K562 (cell line): ENCODE results near the gene OOSP1. TPM values are rescaled to one million over a fixed set of nuclear protein-coding genes. Genes with fewer than 3 reads are reported as not detected.

ENCODE experiments used
- ATAC-seq: fragments of 200-7000 bp; cut with Tn5 transposase; 3 replicates; pipeline ENCODE4 v1.9.1; 2020; ENCODE audit warnings: moderate library complexity
- BruUV-seq: library from RNA; stranded (reverse); fragments of 400-500 nt; replicated peaks from 2 replicates; lab custom pipeline; 2021; lab: Mats Ljungman, UMichigan
- CTCF ChIA-PET: fragments of 300-600 bp; formaldehyde crosslinking; extraction: SDS; loops from one replicate; lab custom pipeline; 2021; ENCODE audit warnings: low intra/inter-chr PET ratio; lab: Yijun Ruan, JAX
- POLR2A ChIA-PET: fragments of 300-600, 350-650 bp; sonication (Branson Sonifier 250); formaldehyde crosslinking; extraction: SDS; loops from one replicate; lab custom pipeline; 2021; ENCODE audit warnings: antibody characterized with exemption, inconsistent platforms; lab: Yijun Ruan, JAX
- DNase-seq, 4 experiments: peaks; one replicate each; pipeline versions ENCODE4 v3.0.0 to v3.0.0-alpha.2; 2011 to 2018; ENCODE audit warnings: low spot score in 3 of 4, mixed read lengths in 3 of 4; ENCODE audit errors: extremely low read depth in 1 of 4
- FAIRE-seq: peaks from 2 replicates; lab custom pipeline; 2011; peaks lifted over from hg19 to GRCh38; lab: Jason Lieb, UNC
- H2AFZ ChIP-seq: 2 replicates; pipeline ENCODE4 v1.6.0; 2011; ENCODE audit warnings: low read depth, low read length, control low read depth, inconsistent platforms
- H3K27ac ChIP-seq: fragments of 200-600 bp; 3 replicates; pipeline ENCODE4 v1.8.0; 2011; ENCODE audit warnings: low read depth, mild to moderate bottlenecking, control low read depth, inconsistent platforms, low read length, moderate library complexity, mixed read lengths; ENCODE audit errors: extremely low read depth
- H3K27me3 ChIP-seq, 2 experiments: fragments of 300-600 bp in 1 of 2; 2 replicates in 1 of 2; 3 replicates in 1 of 2; pipeline versions ENCODE4 v1.6.0 to v1.8.0; 2011; ENCODE audit warnings: inconsistent platforms in 2 of 2, low read length in 2 of 2, mild to moderate bottlenecking in 1 of 2, mixed read lengths in 1 of 2, moderate library complexity in 1 of 2; ENCODE audit not compliant: control insufficient read depth in 2 of 2, insufficient read depth in 2 of 2
- H3K36me3 ChIP-seq: fragments of 300-600 bp; 3 replicates; pipeline ENCODE4 v1.8.0; 2011; ENCODE audit warnings: mild to moderate bottlenecking, low read length, inconsistent platforms; ENCODE audit not compliant: control insufficient read depth, insufficient read depth
- H3K4me1 ChIP-seq, 2 experiments: fragments of 200-600 bp in 1 of 2; replicated peaks in 1 of 2; 2 replicates in 1 of 2; 3 replicates in 1 of 2; pipeline versions ENCODE4 v1.5.1 to v1.8.0; 2011; ENCODE audit warnings: inconsistent platforms in 2 of 2, low read length in 2 of 2, mild to moderate bottlenecking in 1 of 2, mixed read lengths in 1 of 2, moderate library complexity in 1 of 2; ENCODE audit not compliant: control insufficient read depth in 2 of 2, insufficient read depth in 2 of 2
- H3K4me2 ChIP-seq: 2 replicates; pipeline ENCODE4 v1.6.1; 2011; ENCODE audit warnings: low read length, control low read depth, inconsistent platforms, mixed read lengths; ENCODE audit not compliant: insufficient read depth
- H3K4me3 ChIP-seq: fragments of 200-600 bp; sonication (generic), shearing (Covaris generic); 2 replicates; pipeline ENCODE4 v1.5.1; 2016; ENCODE audit warnings: control low read depth, inconsistent platforms
- H3K79me2 ChIP-seq: fragments of 200-600 bp; 3 replicates; pipeline ENCODE4 v1.8.0; 2011; ENCODE audit warnings: low read length, inconsistent platforms; ENCODE audit not compliant: control insufficient read depth, insufficient read depth
- H3K9ac ChIP-seq, 2 experiments: 2 replicates each; pipeline versions ENCODE4 v1.6.0 to v1.6.1; 2011; ENCODE audit warnings: low read depth in 2 of 2, low read length in 2 of 2, control low read depth in 1 of 2, inconsistent platforms in 1 of 2, mild to moderate bottlenecking in 1 of 2, mixed read lengths in 1 of 2; ENCODE audit not compliant: insufficient read depth in 1 of 2
- H3K9me1 ChIP-seq: one replicate; pipeline ENCODE4 v1.6.0; 2011; ENCODE audit warnings: inconsistent platforms, mild to moderate bottlenecking, low read length, moderate library complexity; ENCODE audit not compliant: control insufficient read depth, insufficient read depth
- H3K9me3 ChIP-seq: replicated peaks from 2 replicates; pipeline ENCODE4 v1.5.1; 2011; ENCODE audit warnings: low read depth, low read length, inconsistent platforms; ENCODE audit not compliant: control insufficient read depth, insufficient read depth
- H4K20me1 ChIP-seq: replicated peaks from 2 replicates; pipeline ENCODE4 v1.6.1; 2011; ENCODE audit warnings: low read length, inconsistent platforms, mixed read lengths; ENCODE audit not compliant: control insufficient read depth, insufficient read depth
- BCL6 ChIP-seq: fragments of 250-450 bp; sonication (Bioruptor Pico); IDR thresholded peaks from 2 replicates; pipeline ENCODE4 v1.4.0; 2020
- C11orf30 ChIP-seq: fragments of 450-650 bp; IDR thresholded peaks from 2 replicates; pipeline ENCODE4 v1.6.1; 2016; ENCODE audit warnings: low read depth, mild to moderate bottlenecking
- CHCHD3 ChIP-seq: fragments of 250-450 bp; sonication (Bioruptor Pico); IDR thresholded peaks from 2 replicates; pipeline ENCODE4 v2.1.2; 2022; ENCODE audit warnings: mild to moderate bottlenecking
- DNMT1 ChIP-seq: fragments of 450-650 bp; IDR thresholded peaks from 2 replicates; pipeline ENCODE4 v1.6.1; 2016; ENCODE audit warnings: antibody characterized with exemption, mild to moderate bottlenecking
- EHMT2 ChIP-seq: fragments of 450-650 bp; IDR thresholded peaks from 2 replicates; pipeline ENCODE4 v1.6.1; 2018; ENCODE audit warnings: antibody characterized with exemption
- ELK1 ChIP-seq: sonication (generic); formaldehyde crosslinking; IDR thresholded peaks from 2 replicates; pipeline ENCODE4 v1.8.1; 2022; ENCODE audit warnings: missing genetic modification reagents
- ETV1 ChIP-seq: fragments of 450-650 bp; conservative IDR thresholded peaks from 2 replicates; pipeline ENCODE4 v1.6.1; 2016; ENCODE audit warnings: missing genetic modification characterization, control low read depth, low read depth, missing compliant biosample characterization
- MTA2 ChIP-seq: fragments of 450-650 bp; IDR thresholded peaks from 2 replicates; pipeline ENCODE4 v1.6.1; 2016; ENCODE audit warnings: low read depth
- POU5F1 ChIP-seq: fragments of 150-350 bp; IDR thresholded peaks from 2 replicates; pipeline ENCODE4 v1.6.1; 2014; ENCODE audit warnings: borderline replicate concordance, low read length, low read depth, mild to moderate bottlenecking; ENCODE audit not compliant: partially characterized antibody
- PTBP1 ChIP-seq: fragments of 200-400 bp; formaldehyde crosslinking; IDR thresholded peaks from 2 replicates; pipeline ENCODE4 v1.6.1; 2017; ENCODE audit warnings: low read depth, low read length
- RBFOX2 ChIP-seq: fragments of 200-400 bp; formaldehyde crosslinking; IDR thresholded peaks from 2 replicates; pipeline ENCODE4 v1.6.1; 2017; ENCODE audit warnings: low read depth, mild to moderate bottlenecking, low read length, moderate library complexity
- RBM34 ChIP-seq: fragments of 200-400 bp; formaldehyde crosslinking; IDR thresholded peaks from 2 replicates; pipeline ENCODE4 v1.6.1; 2018; ENCODE audit warnings: low read length, borderline replicate concordance; ENCODE audit not compliant: insufficient read depth
- SNAPC5 ChIP-seq: fragments of 250-450 bp; sonication (Bioruptor Pico); IDR thresholded peaks from 2 replicates; pipeline ENCODE4 v1.8.0; 2021; ENCODE audit warnings: moderate library complexity, mild to moderate bottlenecking, inconsistent platforms
- TAF9B ChIP-seq: fragments of 450-650 bp; IDR thresholded peaks from 2 replicates; pipeline ENCODE4 v1.6.1; 2018; ENCODE audit warnings: mild to moderate bottlenecking; ENCODE audit not compliant: partially characterized antibody
- ZKSCAN8 ChIP-seq: fragments of 200-800 bp; sonication (Bioruptor generic); IDR thresholded peaks from 2 replicates; pipeline ENCODE4 v1.6.1; 2016; ENCODE audit warnings: missing genetic modification characterization, missing compliant biosample characterization
- ZNF140 ChIP-seq: fragments of 250-450 bp; sonication (Bioruptor Pico); IDR thresholded peaks from 2 replicates; pipeline ENCODE4 v1.8.0; 2021; ENCODE audit warnings: moderate library complexity, mild to moderate bottlenecking, inconsistent platforms
- ZNF274 ChIP-seq: IDR thresholded peaks from 2 replicates; pipeline ENCODE4 v1.6.1; 2011; ENCODE audit warnings: low read depth, mild to moderate bottlenecking, low read length, moderate library complexity, borderline replicate concordance
- ZNF324 ChIP-seq: fragments of 250-450 bp; sonication (Bioruptor Pico); IDR thresholded peaks from 2 replicates; pipeline ENCODE4 v1.4.0; 2020; ENCODE audit warnings: mild to moderate bottlenecking
- ZNF586 ChIP-seq: fragments of 450-650 bp; formaldehyde crosslinking; conservative IDR thresholded peaks from 2 replicates; pipeline ENCODE4 v1.4.0; 2020; ENCODE audit warnings: mild to moderate bottlenecking, moderate library complexity
- ZNF644 ChIP-seq: fragments of 200-800 bp; sonication (Bioruptor generic); IDR thresholded peaks from 2 replicates; pipeline ENCODE4 v1.6.1; 2016; ENCODE audit warnings: low read depth, missing genetic modification characterization, missing compliant biosample characterization
- ZNF785 ChIP-seq: fragments of 250-450 bp; sonication (Bioruptor Pico); IDR thresholded peaks from 2 replicates; pipeline ENCODE4 v1.4.0; 2020; ENCODE audit warnings: mild to moderate bottlenecking
- WGBS: fragments of 100-300 bp; shearing (Covaris generic); methylation state at CpG from one replicate; pipeline ENCODE4 v1.1.6; 2016; ENCODE audit warnings: low coverage, mixed read lengths; ENCODE audit not compliant: insufficient coverage; ENCODE audit errors: missing lambda C conversion rate; 5-methylcytosine and 5-hydroxymethylcytosine counted together
- in situ Hi-C: fragments of 300-500 bp; cut with MboI; formaldehyde crosslinking; loops from 4 replicates; pipeline ENCODE4 v1.15.0; 2018; ENCODE audit warnings: inconsistent platforms, mixed read lengths
- intact Hi-C: fragments of 100-400 bp; cut with micrococcal nuclease; formaldehyde crosslinking; loops from 2 replicates; pipeline ENCODE4 v1.14.2; 2022
- polyA plus RNA-seq, 8 experiments: library from polyadenylated mRNA; depleted of rRNA in 4 of 8; stranded (reverse) in 5 of 8; unstranded in 3 of 8; fragments of >200 nt; fragmentation: Nextera tagmentation in 2 of 8; fragmentation: Illumina TruSeq in 1 of 8; extraction: Ambion mirVana in 2 of 8; extraction: Trizol in 1 of 8; gene quantifications; 2 replicates each; pipeline versions ENCODE4 v1.2.1 to v1.2.3, GENCODE V29; 2011 to 2014; ENCODE audit warnings: inconsistent platforms in 1 of 8, missing spikeins in 1 of 8
- total RNA-seq, 7 experiments: library from RNA; depleted of rRNA in 6 of 7; stranded (reverse); fragments of >200 nt in 6 of 7; fragmentation: Illumina TruSeq in 2 of 7; extraction: Trizol in 2 of 7; gene quantifications; 2 replicates each; pipeline versions ENCODE4 v1.2.1 to v1.2.3, GENCODE V29; 2011 to 2021; ENCODE audit warnings: low replicate concordance in 1 of 7
- TF ChIP-seq, protein P1 (sequence below): fragments of 450-650 bp; IDR thresholded peaks from one replicate; pipeline ENCODE4 v1.6.1; 2018; ENCODE audit warnings: mild to moderate bottlenecking, moderate library complexity; ENCODE audit not compliant: partially characterized antibody
- TF ChIP-seq, protein P2 (sequence below): fragments of 250-450 bp; sonication (Bioruptor Pico); IDR thresholded peaks from 2 replicates; pipeline ENCODE4 v1.4.0; 2020; ENCODE audit warnings: mild to moderate bottlenecking, moderate library complexity

Gene OOSP1
- total and polyA plus RNA-seq, 9 of the 15 experiments (the other 6 are each of a cell fraction or from before 2014, with no cell fraction given), result 0.14 to 3.0 (median 0.61) TPM

- Histone ChIP-seq H4K20me1 (no peaks in the 10 kb centered on the region), H3K4me2 (no peak overlapping the region), H3K79me2 (no peaks in the 10 kb centered on the region), H2AFZ (no peak overlapping the region), H3K4me3 (no peak overlapping the region), H3K9me1 (no peaks in the 10 kb centered on the region), H3K4me1 (peaks cover 0 to 16% of the 10 kb centered on the region in 2 experiments; a peak in 2 of 5 replicates), H3K27me3 (no peaks in the 10 kb centered on the region), H3K27ac (no peak overlapping the region), H3K9ac (no peak overlapping the region), H3K36me3 (no peaks in the 10 kb centered on the region), H3K9me3 (no peaks in the 10 kb centered on the region)
- no TSS peak for BruUV-seq
- in situ Hi-C loops (no loop called here), intact Hi-C loops (no loop called here)
- 65% methylated on average over 1 of the region's 1 CpG for WGBS
- ChIA-PET POLR2A (no interaction called here), CTCF (no interaction called here)
- ATAC-seq, result no peak
- FAIRE-seq, result no peak
- no peak for DNase-seq
- TF ChIP-seq SNAPC5 (CRISPR knock-in tag) (no peak), ZNF586 (CRISPR knock-in tag) (no peak), ELK1 (CRISPR knock-in tag) (no peak), ZNF140 (CRISPR knock-in tag) (no peak), CHCHD3 (CRISPR knock-in tag) (no peak), POU5F1 (no peak), MTA2 (no peak), ZNF324 (CRISPR knock-in tag) (no peak), ETV1 (no peak), BCL6 (CRISPR knock-in tag) (no peak), DNMT1 (no peak), ZNF274 (no peak), PTBP1 (no peak), C11orf30 (peak; percentile 76), ZKSCAN8 (no peak), ZNF644 (tag) (no peak), TAF9B (no peak), EHMT2 (no peak), ZNF785 (no peak), RBFOX2 (no peak), RBM34 (no peak)
- TF ChIP-seq, protein P1, sequence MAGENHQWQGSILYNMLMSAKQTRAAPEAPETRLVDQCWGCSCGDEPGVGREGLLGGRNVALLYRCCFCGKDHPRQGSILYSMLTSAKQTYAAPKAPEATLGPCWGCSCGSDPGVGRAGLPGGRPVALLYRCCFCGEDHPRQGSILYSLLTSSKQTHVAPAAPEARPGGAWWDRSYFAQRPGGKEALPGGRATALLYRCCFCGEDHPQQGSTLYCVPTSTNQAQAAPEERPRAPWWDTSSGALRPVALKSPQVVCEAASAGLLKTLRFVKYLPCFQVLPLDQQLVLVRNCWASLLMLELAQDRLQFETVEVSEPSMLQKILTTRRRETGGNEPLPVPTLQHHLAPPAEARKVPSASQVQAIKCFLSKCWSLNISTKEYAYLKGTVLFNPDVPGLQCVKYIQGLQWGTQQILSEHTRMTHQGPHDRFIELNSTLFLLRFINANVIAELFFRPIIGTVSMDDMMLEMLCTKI, result no peak
- TF ChIP-seq, protein P2, sequence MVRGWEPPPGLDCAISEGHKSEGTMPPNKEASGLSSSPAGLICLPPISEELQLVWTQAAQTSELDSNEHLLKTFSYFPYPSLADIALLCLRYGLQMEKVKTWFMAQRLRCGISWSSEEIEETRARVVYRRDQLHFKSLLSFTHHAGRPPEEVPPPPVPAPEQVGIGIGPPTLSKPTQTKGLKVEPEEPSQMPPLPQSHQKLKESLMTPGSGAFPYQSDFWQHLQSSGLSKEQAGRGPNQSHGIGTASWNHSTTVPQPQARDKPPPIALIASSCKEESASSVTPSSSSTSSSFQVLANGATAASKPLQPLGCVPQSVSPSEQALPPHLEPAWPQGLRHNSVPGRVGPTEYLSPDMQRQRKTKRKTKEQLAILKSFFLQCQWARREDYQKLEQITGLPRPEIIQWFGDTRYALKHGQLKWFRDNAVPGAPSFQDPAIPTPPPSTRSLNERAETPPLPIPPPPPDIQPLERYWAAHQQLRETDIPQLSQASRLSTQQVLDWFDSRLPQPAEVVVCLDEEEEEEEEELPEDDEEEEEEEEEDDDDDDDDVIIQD, result no peak
Observed at GRCh38 chr11:59983212-59983611, 45.0 kb downstream of the OOSP1 start.
